Tibial nerve (tissue), 3 donors: ENCODE results near the gene GPN3.
"Not testable (repeated sequence)": the region's sequence is repeated elsewhere in the genome, so short reads cannot be mapped to it uniquely, and the experiment has no call there.

Experiments
- CTCF ChIP-seq, 5 experiments: fragments of 200-600 bp in 3 of 5; fragments of 450-650 bp in 2 of 5; sonication (generic) in 3 of 5; IDR thresholded peaks; one replicate each; pipeline ENCODE4 v1.5.1; 2016 to 2019; ENCODE audit warnings: antibody characterized with exemption in 5 of 5, mild to moderate bottlenecking in 3 of 5, moderate library complexity in 2 of 5
- POLR2A ChIP-seq, 2 donors: fragments of 450-650 bp; IDR thresholded peaks; one replicate each; pipeline ENCODE4 v1.6.1; 2017; ENCODE audit warnings: antibody characterized with exemption in 2 of 2, mild to moderate bottlenecking in 2 of 2, moderate library complexity in 2 of 2

GRCh38 chr12:110417113-110417512 is 50.9 kb downstream of the GPN3 start:
- TF ChIP-seq CTCF, POLR2A (IDR thresholded peaks at IDR 0.05): not testable (repeated sequence)
